ENCODE results near the gene MRLN. TPM values are rescaled to one million over a fixed set of nuclear protein-coding genes. Genes with fewer than 3 reads are reported as not detected.

The MRLN gene
- total RNA-seq: not detected in 2 replicates

DNA sequence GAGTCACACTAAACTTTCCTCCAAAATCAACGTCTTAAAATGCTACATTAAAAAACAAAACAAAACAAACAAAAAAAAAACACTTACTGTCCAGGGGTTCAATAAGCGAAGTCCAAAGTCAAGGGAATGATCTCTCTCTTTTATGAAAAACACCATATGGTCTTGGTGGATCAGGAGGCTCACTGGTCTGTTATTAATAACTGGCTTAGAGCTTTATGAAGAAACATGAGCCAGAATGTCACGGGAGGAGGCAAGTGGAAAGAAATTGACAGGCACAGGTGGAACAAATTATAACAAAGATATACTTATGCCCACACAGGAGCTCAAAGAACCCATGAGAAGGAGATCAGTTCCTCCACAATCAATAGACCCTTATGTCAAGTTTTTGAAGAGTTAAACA lies at the start of gene MRLN:
Gene MRLN (minus strand): TSS at position 189 of the 400 bp plus-strand sequence.

DNA sequence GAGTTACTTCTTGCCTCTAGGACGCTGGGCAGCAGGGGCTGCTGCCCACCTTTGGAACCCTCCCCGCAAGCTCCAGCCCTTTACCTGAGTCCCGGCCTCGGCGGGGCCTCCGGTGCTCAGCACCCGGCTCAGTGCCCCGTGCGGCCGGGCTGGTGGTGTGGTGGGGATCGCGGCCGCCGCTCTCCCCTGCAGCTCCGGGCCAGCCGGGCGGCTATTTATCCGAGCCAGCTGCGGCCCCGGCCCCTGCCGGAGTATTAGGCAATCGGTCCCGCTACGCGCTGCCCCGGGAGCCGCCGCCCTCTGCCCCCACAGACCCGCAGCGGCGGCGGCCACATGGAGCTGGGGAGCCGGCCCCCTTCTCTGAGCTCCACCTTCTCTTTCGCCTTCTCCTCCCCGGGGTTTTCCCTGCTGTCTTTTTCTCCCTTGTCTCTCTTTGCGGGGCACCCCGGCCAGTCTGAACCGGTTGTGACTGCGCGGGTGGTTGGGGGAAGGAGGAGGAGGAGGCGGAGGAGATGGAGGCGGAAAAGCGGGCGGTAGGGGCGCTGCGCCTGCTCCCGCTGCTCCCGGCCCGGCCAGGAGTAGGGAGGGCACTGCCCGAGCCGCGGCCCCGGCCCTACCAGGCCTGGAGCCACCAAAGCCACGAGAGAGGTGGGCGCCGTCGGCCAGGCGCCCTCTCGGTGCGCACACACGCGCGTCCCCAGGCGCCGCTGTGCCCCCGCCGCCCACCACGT lies 43.7 kb downstream of the MRLN start, which contains the start of gene SLC16A9:
Gene SLC16A9 (minus strand): TSS at position 456 of the 731 bp plus-strand sequence. CDS start 25,559 bp downstream, outside the sequence.

Other genes starting within 250 kb of the MRLN start
- gene SLC16A9, start 43.6 kb downstream of the MRLN start, total RNA-seq: 1.1 TPM in 1 of 2 replicates, not detected in the other
- 25.9 and 32.6 TPM in 2 replicates for gene CCDC6, start 153.1 kb upstream of the MRLN start, total RNA-seq